Measurements from ENCODE around the gene RASSF8.

DNA sequence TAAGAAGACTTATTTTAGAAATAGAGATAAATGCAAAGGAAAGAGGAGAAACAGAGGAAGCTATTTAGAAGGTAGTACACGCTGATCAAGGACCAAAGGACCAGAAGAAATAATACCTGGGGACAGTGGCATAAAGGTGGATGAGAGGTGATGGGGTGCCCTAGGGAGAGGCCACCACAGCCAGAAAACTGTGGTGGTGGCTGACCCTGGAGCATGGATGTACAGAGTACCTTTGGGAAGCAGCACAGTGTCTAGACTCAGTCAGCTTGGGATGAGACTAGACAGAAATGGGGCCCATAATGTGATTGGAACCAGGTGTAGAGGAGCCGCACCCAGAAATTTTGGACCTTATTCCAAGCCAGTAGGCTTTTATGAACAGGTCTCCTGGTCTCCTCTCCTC is 17.2 kb downstream of the RASSF8 start:
- TF ChIP-seq, protein P1, sequence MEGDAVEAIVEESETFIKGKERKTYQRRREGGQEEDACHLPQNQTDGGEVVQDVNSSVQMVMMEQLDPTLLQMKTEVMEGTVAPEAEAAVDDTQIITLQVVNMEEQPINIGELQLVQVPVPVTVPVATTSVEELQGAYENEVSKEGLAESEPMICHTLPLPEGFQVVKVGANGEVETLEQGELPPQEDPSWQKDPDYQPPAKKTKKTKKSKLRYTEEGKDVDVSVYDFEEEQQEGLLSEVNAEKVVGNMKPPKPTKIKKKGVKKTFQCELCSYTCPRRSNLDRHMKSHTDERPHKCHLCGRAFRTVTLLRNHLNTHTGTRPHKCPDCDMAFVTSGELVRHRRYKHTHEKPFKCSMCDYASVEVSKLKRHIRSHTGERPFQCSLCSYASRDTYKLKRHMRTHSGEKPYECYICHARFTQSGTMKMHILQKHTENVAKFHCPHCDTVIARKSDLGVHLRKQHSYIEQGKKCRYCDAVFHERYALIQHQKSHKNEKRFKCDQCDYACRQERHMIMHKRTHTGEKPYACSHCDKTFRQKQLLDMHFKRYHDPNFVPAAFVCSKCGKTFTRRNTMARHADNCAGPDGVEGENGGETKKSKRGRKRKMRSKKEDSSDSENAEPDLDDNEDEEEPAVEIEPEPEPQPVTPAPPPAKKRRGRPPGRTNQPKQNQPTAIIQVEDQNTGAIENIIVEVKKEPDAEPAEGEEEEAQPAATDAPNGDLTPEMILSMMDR (conservative IDR thresholded peaks at IDR 0.05; ENCODE audit: low read length) = no peak
- TF ChIP-seq EZH2phosphoT487 (IDR thresholded peaks at IDR 0.05; ENCODE audit: borderline replicate concordance) = no peak

All from Loucy (cell line).